A549 (cell line): ENCODE data around the gene TPD52L1.

Experiments
- BHLHE40 ChIP-seq: IDR thresholded peaks from 2 replicates; pipeline ENCODE4 v1.6.1; 2012; ENCODE audit warnings: low read depth, low read length, inconsistent platforms
- CBX8 ChIP-seq: fragments of 200-600 bp; sonication (generic); IDR thresholded peaks from 2 replicates; pipeline ENCODE4 v1.6.1; 2016
- CEBPB ChIP-seq, 2 experiments: fragments of >200 bp in 1 of 2; sonication (Bioruptor Twin) in 1 of 2; formaldehyde crosslinking in 1 of 2; IDR thresholded peaks; 2 replicates each; pipeline ENCODE4 v1.6.1; 2012 to 2016
- EP300 ChIP-seq, 2 experiments: fragments of >200 bp; sonication (Bioruptor Twin); formaldehyde crosslinking; IDR thresholded peaks; 2 replicates in 1 of 2; 3 replicates in 1 of 2; pipeline ENCODE4 v1.6.1; 2016 to 2017
- HDAC2 ChIP-seq: fragments of 200-600 bp; sonication (generic); IDR thresholded peaks from 2 replicates; pipeline ENCODE4 v1.6.1; 2016
- POLR2A ChIP-seq: IDR thresholded peaks from 2 replicates; pipeline ENCODE4 v1.6.1; 2012; ENCODE audit warnings: mild to moderate bottlenecking, low read length
- RNF2 ChIP-seq: fragments of 200-600 bp; sonication (generic); IDR thresholded peaks from 2 replicates; pipeline ENCODE4 v1.6.1; 2016; ENCODE audit warnings: low read depth, mild to moderate bottlenecking, antibody characterized with exemption, moderate library complexity, borderline replicate concordance
- TP53 ChIP-seq: fragments of 250-450 bp; sonication (Bioruptor Pico); IDR thresholded peaks from 2 replicates; pipeline ENCODE4 v1.5.0; 2021; ENCODE audit warnings: mild to moderate bottlenecking, moderate library complexity
- USF2 ChIP-seq: fragments of 450-650 bp; IDR thresholded peaks from 2 replicates; pipeline ENCODE4 v1.6.1; 2014; ENCODE audit warnings: antibody characterized with exemption
- TF ChIP-seq, protein P1 (sequence below): fragments of >200 bp; sonication (Bioruptor Twin); formaldehyde crosslinking; IDR thresholded peaks from 3 replicates; pipeline ENCODE4 v1.5.1; 2016
- TF ChIP-seq, protein P2 (sequence below): IDR thresholded peaks from 2 replicates; pipeline ENCODE4 v1.6.1; 2012

DNA sequence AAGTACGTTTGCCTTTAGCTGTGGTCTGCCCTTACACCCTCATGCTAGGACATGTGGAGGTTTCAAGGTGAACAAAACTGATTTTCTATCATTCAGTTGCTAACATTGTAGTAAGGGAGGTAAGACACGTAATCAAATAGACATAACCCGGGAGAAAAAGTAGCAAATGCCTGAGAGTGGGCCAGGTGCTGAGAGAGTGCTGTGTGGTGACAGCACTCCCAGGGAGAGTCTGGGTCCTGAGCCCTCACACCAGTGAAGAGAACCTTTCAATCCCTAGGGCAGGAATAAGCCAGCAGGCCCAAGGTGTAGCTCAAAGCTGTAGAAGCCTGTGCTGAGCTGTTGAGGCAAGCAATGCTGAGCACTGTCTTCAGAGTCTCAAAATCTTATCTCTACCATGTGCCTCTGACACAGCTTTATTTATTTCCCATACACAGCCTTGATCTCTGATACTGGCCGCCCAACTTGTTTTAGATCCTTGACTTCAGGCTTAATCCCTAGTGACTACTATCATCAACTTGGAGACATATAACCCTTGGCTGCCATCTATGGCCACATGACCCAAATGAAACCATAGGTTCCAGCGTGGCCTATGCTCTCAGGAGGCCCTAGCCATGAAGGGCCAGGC is 55.2 kb downstream of the TPD52L1 start:
- TF ChIP-seq, protein P1, sequence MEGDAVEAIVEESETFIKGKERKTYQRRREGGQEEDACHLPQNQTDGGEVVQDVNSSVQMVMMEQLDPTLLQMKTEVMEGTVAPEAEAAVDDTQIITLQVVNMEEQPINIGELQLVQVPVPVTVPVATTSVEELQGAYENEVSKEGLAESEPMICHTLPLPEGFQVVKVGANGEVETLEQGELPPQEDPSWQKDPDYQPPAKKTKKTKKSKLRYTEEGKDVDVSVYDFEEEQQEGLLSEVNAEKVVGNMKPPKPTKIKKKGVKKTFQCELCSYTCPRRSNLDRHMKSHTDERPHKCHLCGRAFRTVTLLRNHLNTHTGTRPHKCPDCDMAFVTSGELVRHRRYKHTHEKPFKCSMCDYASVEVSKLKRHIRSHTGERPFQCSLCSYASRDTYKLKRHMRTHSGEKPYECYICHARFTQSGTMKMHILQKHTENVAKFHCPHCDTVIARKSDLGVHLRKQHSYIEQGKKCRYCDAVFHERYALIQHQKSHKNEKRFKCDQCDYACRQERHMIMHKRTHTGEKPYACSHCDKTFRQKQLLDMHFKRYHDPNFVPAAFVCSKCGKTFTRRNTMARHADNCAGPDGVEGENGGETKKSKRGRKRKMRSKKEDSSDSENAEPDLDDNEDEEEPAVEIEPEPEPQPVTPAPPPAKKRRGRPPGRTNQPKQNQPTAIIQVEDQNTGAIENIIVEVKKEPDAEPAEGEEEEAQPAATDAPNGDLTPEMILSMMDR: no peak
- TF ChIP-seq TP53 (CRISPR knock-in tag) (no peak), EP300 (IDR thresholded peaks at IDR 0.05) (no peak), POLR2A (no peak), RNF2 (no peak), HDAC2 (no peak), BHLHE40 (no peak), USF2 (no peak), CBX8 (no peak), CEBPB (IDR thresholded peaks at IDR 0.05) (no peak)
- TF ChIP-seq, protein P2, sequence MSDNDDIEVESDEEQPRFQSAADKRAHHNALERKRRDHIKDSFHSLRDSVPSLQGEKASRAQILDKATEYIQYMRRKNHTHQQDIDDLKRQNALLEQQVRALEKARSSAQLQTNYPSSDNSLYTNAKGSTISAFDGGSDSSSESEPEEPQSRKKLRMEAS: no peak
